GM12878 (cell line): ENCODE measurements around the gene DDC. TPM values are rescaled to one million over a fixed set of nuclear protein-coding genes. Genes with fewer than 3 reads are reported as not detected.
A peak's percentile ranks its signal among the peaks of the same experiment; 100 is the strongest.

Source experiments
- ATAC-seq: fragments of 200-7000 bp; cut with Tn5 transposase; 3 replicates; pipeline ENCODE4 v1.9.1; 2020; ENCODE audit warnings: mild to moderate bottlenecking, moderate library complexity
- Bru-seq: library from RNA; stranded (reverse); fragments of 400-500 nt; gene quantifications from one replicate; lab custom pipeline; 2021; lab: Mats Ljungman, UMichigan
- BruChase-seq, 2 experiments: library from RNA; stranded (reverse); fragments of 400-500 nt; gene quantifications; one replicate each; lab custom pipeline; 2021; lab: Mats Ljungman, UMichigan
- BruUV-seq: library from RNA; stranded (reverse); fragments of 400-500 nt; replicated peaks from 2 replicates; lab custom pipeline; 2021; lab: Mats Ljungman, UMichigan
- CTCF ChIA-PET: fragments of 300-600 bp; sonication (Branson Sonifier 250); formaldehyde crosslinking; extraction: SDS; loops from one replicate; lab custom pipeline; 2021; ENCODE audit warnings: inconsistent platforms; lab: Yijun Ruan, JAX
- POLR2A ChIA-PET: fragments of 350-600 bp; formaldehyde crosslinking; extraction: SDS; loops from one replicate; lab custom pipeline; 2021; ENCODE audit warnings: inconsistent platforms; lab: Charles Lee
- RAD21 ChIA-PET: fragments of 300-600 bp; sonication (Branson Sonifier 250); formaldehyde crosslinking; loops from one replicate; lab custom pipeline; 2023; ENCODE audit warnings: antibody characterized with exemption; ENCODE audit not compliant: unreplicated experiment; lab: Charles Lee
- SMC1A ChIA-PET: fragments of 300-600 bp; sonication (Branson Sonifier 250); formaldehyde crosslinking; loops from one replicate; lab custom pipeline; 2023; ENCODE audit not compliant: unreplicated experiment, uncharacterized antibody; lab: Charles Lee
- DNase-seq: peaks from one replicate; pipeline ENCODE4 v3.0.0-alpha.2; 2011; ENCODE audit warnings: low read depth, low spot score
- FAIRE-seq: peaks from 3 replicates; lab custom pipeline; 2011; peaks lifted over from hg19 to GRCh38; lab: Jason Lieb, UNC
- H2AFZ ChIP-seq: 2 replicates; pipeline ENCODE4 v1.6.0; 2011; ENCODE audit warnings: low read depth, low read length, control low read depth; ENCODE audit not compliant: control insufficient read depth
- H3K27ac ChIP-seq: 2 replicates; pipeline ENCODE4 v1.5.1; 2011; ENCODE audit warnings: control low read depth; ENCODE audit not compliant: control insufficient read depth, insufficient read depth
- H3K27me3 ChIP-seq, 2 experiments: replicated peaks in 1 of 2; 2 replicates each; pipeline versions ENCODE4 v1.6.0 to v1.6.1; 2011; ENCODE audit warnings: low read length in 1 of 2; ENCODE audit not compliant: control insufficient read depth in 2 of 2, insufficient read depth in 2 of 2
- H3K36me3 ChIP-seq, 2 experiments: 2 replicates each; pipeline ENCODE4 v1.5.1; 2011; ENCODE audit warnings: low read length in 1 of 2; ENCODE audit not compliant: control insufficient read depth in 2 of 2, insufficient read depth in 2 of 2
- H3K4me1 ChIP-seq: 2 replicates; pipeline ENCODE4 v1.6.1; 2011; ENCODE audit warnings: mild to moderate bottlenecking, low read length, moderate library complexity, mixed read lengths; ENCODE audit not compliant: control insufficient read depth, insufficient read depth
- H3K4me2 ChIP-seq: 2 replicates; pipeline ENCODE4 v1.6.0; 2011; ENCODE audit warnings: control low read depth; ENCODE audit not compliant: control insufficient read depth, insufficient read depth
- H3K4me3 ChIP-seq: fragments of 200-600 bp; sonication (generic); 2 replicates; pipeline ENCODE4 v1.5.1; 2016
- H3K79me2 ChIP-seq: 2 replicates; pipeline ENCODE4 v1.6.0; 2011; ENCODE audit warnings: low read length; ENCODE audit not compliant: control insufficient read depth, insufficient read depth
- H3K9ac ChIP-seq: 2 replicates; pipeline ENCODE4 v1.8.0; 2011; ENCODE audit warnings: low read length, control low read depth, mixed read lengths; ENCODE audit not compliant: control insufficient read depth, insufficient read depth
- H3K9me3 ChIP-seq: replicated peaks from 3 replicates; pipeline ENCODE4 v1.5.1; 2011; ENCODE audit warnings: mild to moderate bottlenecking, low read length; ENCODE audit not compliant: control insufficient read depth, insufficient read depth
- H4K20me1 ChIP-seq: 2 replicates; pipeline ENCODE4 v1.6.0; 2011; ENCODE audit not compliant: control insufficient read depth, insufficient read depth
- BRCA1 ChIP-seq: IDR thresholded peaks from 2 replicates; pipeline ENCODE4 v1.6.1; 2011; ENCODE audit warnings: low read depth, low read length, improper control_type of control experiment
- EP300 ChIP-seq, 2 experiments: fragments of 150-350 bp in 1 of 2; IDR thresholded peaks; 2 replicates each; pipeline ENCODE4 v1.6.1; 2011 to 2012; ENCODE audit warnings: low read depth in 2 of 2, low read length in 2 of 2, borderline replicate concordance in 1 of 2, improper control_type of control experiment in 1 of 2, inconsistent platforms in 1 of 2; ENCODE audit not compliant: control insufficient read depth in 1 of 2
- KLF5 ChIP-seq: fragments of 450-650 bp; IDR thresholded peaks from 2 replicates; pipeline ENCODE4 v1.6.1; 2014; ENCODE audit warnings: mild to moderate bottlenecking; ENCODE audit not compliant: partially characterized antibody
- POU2F2 ChIP-seq: IDR thresholded peaks from 3 replicates; pipeline ENCODE4 v1.6.1; 2011; ENCODE audit warnings: low read depth, mild to moderate bottlenecking, low read length, borderline replicate concordance
- RB1 ChIP-seq: fragments of 450-650 bp; formaldehyde crosslinking; IDR thresholded peaks from 2 replicates; pipeline ENCODE4 v1.6.1; 2017; ENCODE audit warnings: mild to moderate bottlenecking, borderline replicate concordance
- SREBF1 ChIP-seq: IDR thresholded peaks from 2 replicates; pipeline ENCODE4 v1.6.1; 2012; ENCODE audit warnings: mild to moderate bottlenecking, low read length
- WGBS: methylation state at CpG from one replicate; pipeline ENCODE4 v1.1.6; 2016; ENCODE audit warnings: low lambda C conversion rate; ENCODE audit not compliant: insufficient replicate concordance, insufficient coverage; ENCODE audit errors: missing lambda C conversion rate; 5-methylcytosine and 5-hydroxymethylcytosine counted together
- in situ Hi-C: fragments of 300-500 bp; cut with MboI; formaldehyde crosslinking; loops from 9 replicates; pipeline ENCODE4 v1.14.3; 2018; ENCODE audit warnings: mixed read lengths
- intact Hi-C: fragments of 100-400 bp; cut with micrococcal nuclease; formaldehyde crosslinking; loops from one replicate; pipeline ENCODE4 v1.14.2; 2022; ENCODE audit not compliant: unreplicated experiment
- long read RNA-seq, 2 experiments: library from polyadenylated mRNA; unstranded; transcript quantifications; one replicate each; pipeline ENCODE4 v2.0.0, GENCODE V29; 2019 to 2020
- polyA minus RNA-seq, 3 experiments: library from RNA; depleted of rRNA, polyadenylated mRNA; stranded (reverse); fragments of >200 nt; gene quantifications; 2 replicates each; pipeline ENCODE4 v1.2.3, GENCODE V29; 2011
- polyA plus RNA-seq, 11 experiments: library from polyadenylated mRNA; depleted of rRNA in 4 of 11; unstranded in 6 of 11; stranded (reverse) in 5 of 11; fragments of >200 nt; fragmentation: Nextera tagmentation in 4 of 11; fragmentation: Illumina TruSeq in 1 of 11; extraction: Ambion mirVana in 4 of 11; extraction: Trizol in 1 of 11; gene quantifications; 1 replicate in 1 of 11; 2 replicates in 10 of 11; pipeline versions ENCODE4 v1.2.1 to v1.2.3, GENCODE V29; 2011 to 2016; ENCODE audit warnings: inconsistent platforms in 2 of 11, missing spikeins in 2 of 11, low read depth in 1 of 11
- total RNA-seq, 4 experiments: library from RNA; depleted of rRNA in 3 of 4; stranded (reverse); fragments of >200 nt in 3 of 4; fragmentation: Illumina TruSeq in 1 of 4; extraction: Trizol in 1 of 4; gene quantifications; 2 replicates each; pipeline versions ENCODE4 v1.2.1 to v1.2.3, GENCODE V29; 2013 to 2021

Gene DDC
- not detected in 2 replicates for total RNA-seq (2013; cell fraction: nucleolus; rRNA removed)
- total RNA-seq (2014; rRNA removed) (not detected in 2 replicates), total RNA-seq (2014; rRNA removed; fragmentation: Illumina TruSeq; extraction: Trizol) (not detected in 2 replicates), total RNA-seq (2021) (not detected in 2 replicates), polyA plus RNA-seq (2011; rRNA removed) (not detected in 2 replicates), polyA plus RNA-seq (2014; fragmentation: Illumina TruSeq; extraction: Trizol) (not detected in 2 replicates), polyA plus RNA-seq (2014; fragmentation: Nextera tagmentation; extraction: Ambion mirVana) (not detected), polyA plus RNA-seq (2014; rRNA removed) (not detected in 2 replicates), polyA plus RNA-seq (2016; fragmentation: Nextera tagmentation; extraction: Ambion mirVana) (not detected), polyA minus RNA-seq (2011; rRNA and poly(A)+ RNA removed) (not detected in 2 replicates), Bru-seq, nascent RNA (not detected), BruChase-seq, experiment 1, labeled RNA remaining after a 6-hour chase (percentile 7 among the genes with signal in this experiment), BruChase-seq, experiment 2, labeled RNA remaining after a 2-hour chase (not detected)
- not detected for polyA plus RNA-seq (2011; ENCODE audit: low read depth)
- not detected in 2 replicates for polyA plus RNA-seq (2011; cell fraction: cytosol; rRNA removed)
- polyA plus RNA-seq (2011; cell fraction: nucleus; rRNA removed): not detected in 2 replicates
- not detected in 2 replicates for polyA plus RNA-seq (2012)
- not detected in 2 replicates for polyA minus RNA-seq (2011; cell fraction: cytosol; rRNA and poly(A)+ RNA removed)
- polyA minus RNA-seq (2011; cell fraction: nucleus; rRNA and poly(A)+ RNA removed): not detected in 2 replicates
- long read RNA-seq, experiment 1: 0 reads
- long read RNA-seq, experiment 2, partial matches to known transcripts: 0 of 1 reads
- long read RNA-seq, experiment 2, other reads (novel, unspliced or antisense): 1 of 1 reads

DNA sequence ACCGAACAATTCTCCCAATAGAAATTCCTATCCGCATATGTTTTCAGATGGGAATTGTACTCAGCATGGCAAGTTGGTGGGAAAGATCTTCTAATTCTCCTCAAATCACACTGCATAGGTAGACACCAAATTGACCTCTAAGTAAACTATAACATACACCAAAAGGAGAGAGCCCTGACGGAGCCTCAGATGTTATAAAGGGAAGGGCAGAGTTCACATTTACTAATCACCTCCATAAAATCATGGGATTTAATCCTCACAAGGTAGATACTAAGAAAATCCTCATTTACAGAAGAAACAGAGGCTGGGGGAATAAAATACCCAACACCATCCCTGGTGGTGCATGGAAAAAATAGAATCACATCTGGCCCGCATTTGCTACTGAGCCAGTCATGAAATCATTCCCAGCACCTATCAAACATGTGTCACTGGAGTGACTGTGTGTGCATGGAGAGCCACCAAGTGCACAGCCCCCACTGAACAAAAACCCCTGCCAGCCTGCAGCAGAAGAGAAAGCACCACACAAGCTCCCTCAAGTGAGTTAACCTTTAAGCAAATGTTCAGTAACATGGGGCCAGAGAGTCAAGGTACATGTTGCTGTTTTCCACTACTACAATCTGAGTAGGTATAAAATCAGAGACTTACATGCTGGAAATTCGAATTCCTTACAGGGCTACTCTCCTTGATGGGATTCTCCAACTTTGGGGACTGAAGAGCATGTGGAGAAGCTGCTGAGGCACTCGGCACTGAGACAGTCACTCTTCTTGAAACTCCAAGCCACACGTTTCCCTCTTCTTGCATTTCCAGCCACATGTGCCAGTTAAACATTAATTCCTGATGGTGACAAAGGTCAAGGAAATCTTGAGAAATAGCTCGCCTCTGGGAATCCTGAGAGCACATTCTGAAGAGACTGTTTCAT lies at the start of gene DDC:
TSS of gene DDC (minus strand) at position 766 of the 919 bp plus-strand sequence. CDS start 21,320 bp downstream, outside the sequence.
- FAIRE-seq (no peak), ATAC-seq (no peak), DNase-seq (no peak)
- Histone ChIP-seq H4K20me1 (no peaks in the 10 kb centered on the region), H3K36me3 (no peaks in the 10 kb centered on the region), H3K4me2 (no peak within 1 kb of the TSS), H3K27ac (no peak within 1 kb of the TSS), H3K79me2 (no peaks in the 10 kb centered on the region), H2AFZ (no peak within 1 kb of the TSS), H3K9me3 (no peaks in the 10 kb centered on the region), H3K9ac (no peak within 1 kb of the TSS), H3K4me3 (no peak within 1 kb of the TSS), H3K27me3 (peaks cover 0 to 5% of the 10 kb centered on the region in 2 experiments; a peak in 3 of 4 replicates), H3K4me1 (no peaks in the 10 kb centered on the region)
- WGBS: 39% methylated on average over 8 of the region's 8 CpGs
- in situ Hi-C loops (no loop called here), intact Hi-C loops (no loop called here)
- ChIA-PET SMC1A (interaction anchor here (0.8 kb wide), 1 partner anchor 1928 kb away, joined by 3 read pairs; no protein-coding TSS in a partner anchor), POLR2A (no interaction called here), CTCF (no interaction called here), RAD21 (no interaction called here)
- no peak for TF ChIP-seq KLF5
- TF ChIP-seq SREBF1: no peak
- TF ChIP-seq RB1: no peak
- no peak for TF ChIP-seq BRCA1
- TF ChIP-seq EP300 (IDR thresholded peaks at IDR 0.05; ENCODE audit: borderline replicate concordance in 1 of 2, control insufficient read depth in 1 of 2, low read depth in 2 of 2, low read length in 2 of 2): no peak
- no peak for TF ChIP-seq POU2F2
- no TSS peak for BruUV-seq
